ENCODE results near the gene ATPAF1.

Gene ATPAF1

GRCh38 chr1:46687921-46688509, 19.9 kb upstream of the ATPAF1 start:
- H3K27ac ChIP-seq = peak overlapping the region; percentile 74
- TF ChIP-seq, protein P1, sequence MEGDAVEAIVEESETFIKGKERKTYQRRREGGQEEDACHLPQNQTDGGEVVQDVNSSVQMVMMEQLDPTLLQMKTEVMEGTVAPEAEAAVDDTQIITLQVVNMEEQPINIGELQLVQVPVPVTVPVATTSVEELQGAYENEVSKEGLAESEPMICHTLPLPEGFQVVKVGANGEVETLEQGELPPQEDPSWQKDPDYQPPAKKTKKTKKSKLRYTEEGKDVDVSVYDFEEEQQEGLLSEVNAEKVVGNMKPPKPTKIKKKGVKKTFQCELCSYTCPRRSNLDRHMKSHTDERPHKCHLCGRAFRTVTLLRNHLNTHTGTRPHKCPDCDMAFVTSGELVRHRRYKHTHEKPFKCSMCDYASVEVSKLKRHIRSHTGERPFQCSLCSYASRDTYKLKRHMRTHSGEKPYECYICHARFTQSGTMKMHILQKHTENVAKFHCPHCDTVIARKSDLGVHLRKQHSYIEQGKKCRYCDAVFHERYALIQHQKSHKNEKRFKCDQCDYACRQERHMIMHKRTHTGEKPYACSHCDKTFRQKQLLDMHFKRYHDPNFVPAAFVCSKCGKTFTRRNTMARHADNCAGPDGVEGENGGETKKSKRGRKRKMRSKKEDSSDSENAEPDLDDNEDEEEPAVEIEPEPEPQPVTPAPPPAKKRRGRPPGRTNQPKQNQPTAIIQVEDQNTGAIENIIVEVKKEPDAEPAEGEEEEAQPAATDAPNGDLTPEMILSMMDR (conservative IDR thresholded peaks at IDR 0.05) = no peak; the same call in 1 of the 2 replicates
- TF ChIP-seq ZFX (IDR thresholded peaks at IDR 0.05) = no peak

DNA sequence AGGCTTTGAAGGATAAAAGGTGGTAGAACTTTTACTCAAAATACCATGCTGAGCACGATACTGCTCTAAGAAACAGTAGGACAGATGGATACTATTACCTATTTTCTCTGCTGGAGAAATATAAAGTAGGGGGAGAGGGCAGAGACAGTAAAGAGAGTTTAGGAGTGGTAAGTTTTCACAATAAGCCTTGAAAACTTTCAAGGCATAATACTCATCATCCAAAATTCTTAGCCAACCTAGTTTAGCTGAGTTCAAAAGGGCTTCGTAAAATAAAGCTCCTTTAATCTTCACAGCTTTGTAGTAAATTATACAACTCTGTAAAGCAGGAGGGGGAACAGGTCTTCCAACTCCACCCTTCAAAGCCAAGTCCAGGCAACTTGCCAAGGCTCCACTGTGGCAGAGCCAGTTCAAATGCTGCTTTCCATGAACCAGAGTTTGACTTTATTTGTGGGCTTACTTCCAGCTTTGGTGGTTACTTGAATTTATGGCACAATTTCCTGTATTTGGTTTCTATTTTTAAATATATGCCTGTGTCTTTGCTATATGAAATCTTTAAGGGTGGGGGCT, 19.0 kb upstream of the ATPAF1 start:
- H3K27ac ChIP-seq = peak overlapping the region; percentile 74; the same call in 1 of the 2 replicates
- TF ChIP-seq, protein P1 (conservative IDR thresholded peaks at IDR 0.05) = no peak
- TF ChIP-seq ZFX (IDR thresholded peaks at IDR 0.05) = no peak

- TF ChIP-seq, protein P1 (conservative IDR thresholded peaks at IDR 0.05) = no peak
- no peak for TF ChIP-seq ZFX (IDR thresholded peaks at IDR 0.05)
- H3K27ac ChIP-seq = no peak overlapping the region
Observed at GRCh38 chr1:46686255-46686654, 18.1 kb upstream of the ATPAF1 start.

GRCh38 chr1:46684670-46685069, 16.5 kb upstream of the ATPAF1 start:
- no peak overlapping the region for H3K27ac ChIP-seq
- TF ChIP-seq, protein P1 (conservative IDR thresholded peaks at IDR 0.05) = no peak
- no peak for TF ChIP-seq ZFX (IDR thresholded peaks at IDR 0.05)

DNA sequence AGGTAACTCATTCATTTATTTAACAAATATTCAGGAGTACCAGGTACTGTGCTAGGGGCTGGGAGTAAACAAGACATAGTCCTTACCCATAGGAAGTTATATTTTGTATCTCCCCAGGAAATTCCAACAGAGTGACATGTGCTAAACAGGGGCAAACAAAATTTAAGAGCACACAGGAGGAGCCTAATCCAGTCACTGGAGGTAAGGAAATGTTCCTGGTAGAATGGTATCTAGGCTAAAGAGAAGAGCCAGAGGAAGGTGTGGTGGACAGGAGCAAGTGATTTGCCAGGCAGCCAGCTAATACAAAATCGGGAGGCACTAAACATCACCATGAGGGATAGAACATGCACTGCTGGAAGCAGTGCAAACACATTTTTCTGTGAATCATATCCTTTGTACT, 13.9 kb upstream of the ATPAF1 start:
- peak overlapping the region; percentile 70; the same call in 1 of the 2 replicates for H3K27ac ChIP-seq
- TF ChIP-seq ZFX (IDR thresholded peaks at IDR 0.05) = no peak
- TF ChIP-seq, protein P1 (conservative IDR thresholded peaks at IDR 0.05) = no peak

DNA sequence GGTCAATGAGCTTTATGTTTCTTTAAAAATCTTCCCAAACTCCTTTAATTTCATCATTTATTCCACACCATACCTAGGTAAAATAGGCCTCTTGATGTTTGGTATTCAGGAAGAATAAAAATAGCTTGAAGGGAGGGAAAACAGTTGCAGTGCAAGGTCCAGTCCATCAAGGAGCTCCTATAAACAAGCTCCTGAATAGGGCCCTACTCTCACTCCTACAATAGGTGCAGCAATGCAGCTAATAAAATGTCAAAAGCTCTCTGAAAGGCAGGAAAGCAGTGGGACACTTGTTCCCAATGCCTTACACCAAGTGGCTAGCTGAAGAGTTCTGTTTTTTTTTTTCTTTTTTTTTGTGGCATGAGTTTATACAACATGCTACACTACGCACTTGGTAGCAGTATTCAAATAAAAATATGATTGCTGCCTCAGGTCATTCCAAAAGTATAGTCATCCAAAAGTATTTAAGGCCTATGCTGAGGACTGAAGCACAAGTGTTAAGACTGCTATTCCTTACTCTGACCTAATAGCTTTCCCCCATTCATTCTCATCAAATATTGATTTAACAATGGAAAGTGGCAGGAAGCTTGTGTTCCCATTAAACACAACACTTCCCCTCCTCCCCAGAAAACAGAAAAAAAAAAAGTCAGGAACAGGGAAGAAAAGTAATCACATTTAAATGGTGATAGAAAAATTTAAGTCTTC, 13.3 kb upstream of the ATPAF1 start:
- no peak for TF ChIP-seq ZFX (IDR thresholded peaks at IDR 0.05)
- TF ChIP-seq, protein P1 (conservative IDR thresholded peaks at IDR 0.05) = no peak
- peak overlapping the region; percentile 62 for H3K27ac ChIP-seq

All from C4-2B (cell line).